Progenitor cell of endocrine pancreas (in vitro differentiated cells): ENCODE data around the gene EFNA2. TPM values are rescaled to one million over a fixed set of nuclear protein-coding genes. Genes with fewer than 3 reads are reported as not detected.
A peak's percentile ranks its signal among the peaks of the same experiment; 100 is the strongest.

Source experiments
- DNase-seq: peaks from one replicate; pipeline ENCODE4 v3.0.0; 2021; ENCODE audit warnings: low spot score; ENCODE audit not compliant: unreplicated experiment
- H3K27ac Mint-ChIP-seq: 2 replicates; pipeline ENCODE4 v1.8.0; 2021; ENCODE audit warnings: mild to moderate bottlenecking, moderate library complexity, mixed read lengths
- H3K27me3 Mint-ChIP-seq: 2 replicates; pipeline ENCODE4 v1.8.0; 2021; ENCODE audit warnings: mixed read lengths
- H3K36me3 Mint-ChIP-seq: 2 replicates; pipeline ENCODE4 v1.8.0; 2022; ENCODE audit warnings: mixed read lengths; ENCODE audit not compliant: insufficient read depth
- H3K4me1 Mint-ChIP-seq: 2 replicates; pipeline ENCODE4 v1.8.0; 2021; ENCODE audit warnings: low read depth, mixed read lengths
- H3K4me3 Mint-ChIP-seq: 2 replicates; pipeline ENCODE4 v1.8.0; 2021; ENCODE audit warnings: low read depth, mild to moderate bottlenecking, moderate library complexity, mixed read lengths
- H3K9me3 Mint-ChIP-seq: 2 replicates; pipeline ENCODE4 v1.8.0; 2021; ENCODE audit warnings: low read depth, mixed read lengths
- total RNA-seq: library from RNA; stranded (reverse); gene quantifications from 2 replicates; pipeline ENCODE4 v1.2.1, GENCODE V29; 2021
- TF ChIP-seq, protein P1 (sequence below): fragments of 200-600 bp; sonication (generic); IDR thresholded peaks from one replicate; pipeline ENCODE4 v1.5.0; 2021; ENCODE audit warnings: antibody characterized with exemption, mild to moderate bottlenecking; ENCODE audit not compliant: unreplicated experiment

Gene EFNA2
- total RNA-seq, 1 donor from 2014 or later, result 26.5 TPM

DNA sequence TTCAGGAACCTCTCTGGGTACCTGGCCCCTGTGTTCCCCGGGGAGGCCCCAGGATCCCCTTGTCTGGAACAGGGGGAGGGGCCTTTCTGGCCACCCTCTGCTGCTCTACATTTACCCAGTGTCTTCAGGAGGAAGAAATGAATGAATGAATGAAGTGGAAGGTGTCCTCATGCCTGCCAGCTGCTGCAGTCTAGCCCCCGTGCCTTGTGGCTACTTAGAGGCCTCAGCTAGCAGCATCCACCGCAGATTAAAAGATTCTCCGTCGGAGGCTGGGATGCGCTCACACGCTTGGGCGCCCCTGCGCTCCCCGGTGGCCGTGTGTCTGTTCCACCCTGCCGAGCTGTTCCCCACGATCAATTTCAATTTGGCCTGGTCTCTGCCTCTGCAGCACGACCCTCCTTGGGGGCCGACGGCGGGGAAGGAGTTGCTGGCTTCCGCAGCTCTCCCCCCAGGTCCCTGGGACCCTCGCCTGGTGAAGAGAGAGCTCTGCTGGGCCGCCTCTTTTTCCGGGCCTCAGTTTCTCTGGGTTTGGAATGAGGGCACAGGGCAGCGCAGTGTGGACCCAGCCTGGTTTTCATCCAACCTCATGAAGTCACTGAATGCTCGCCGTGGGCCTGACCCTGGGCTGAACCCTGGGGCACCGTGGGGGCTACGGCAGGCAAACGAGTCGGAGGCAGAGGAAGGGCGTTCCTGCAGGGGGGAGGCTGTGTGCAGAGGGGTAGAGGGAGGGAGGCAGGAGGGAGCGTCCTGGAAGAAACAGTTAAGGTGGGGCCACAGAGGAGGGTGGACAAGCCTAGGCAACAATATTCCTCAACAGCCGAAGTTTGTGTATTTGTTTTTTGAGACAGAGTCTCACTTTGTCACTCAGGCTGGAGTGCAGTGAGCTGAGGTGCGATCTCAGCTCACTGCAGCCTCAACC, 28.3 kb downstream of the EFNA2 start:
- Mint-ChIP-seq H3K4me1 (peaks cover 3% of the 10 kb centered on the region), H3K27ac (no peak overlapping the region), H3K4me3 (no peak overlapping the region), H3K9me3 (no peaks in the 10 kb centered on the region), H3K36me3 (no peaks in the 10 kb centered on the region), H3K27me3 (peaks cover 19% of the 10 kb centered on the region)
- TF ChIP-seq, protein P1, sequence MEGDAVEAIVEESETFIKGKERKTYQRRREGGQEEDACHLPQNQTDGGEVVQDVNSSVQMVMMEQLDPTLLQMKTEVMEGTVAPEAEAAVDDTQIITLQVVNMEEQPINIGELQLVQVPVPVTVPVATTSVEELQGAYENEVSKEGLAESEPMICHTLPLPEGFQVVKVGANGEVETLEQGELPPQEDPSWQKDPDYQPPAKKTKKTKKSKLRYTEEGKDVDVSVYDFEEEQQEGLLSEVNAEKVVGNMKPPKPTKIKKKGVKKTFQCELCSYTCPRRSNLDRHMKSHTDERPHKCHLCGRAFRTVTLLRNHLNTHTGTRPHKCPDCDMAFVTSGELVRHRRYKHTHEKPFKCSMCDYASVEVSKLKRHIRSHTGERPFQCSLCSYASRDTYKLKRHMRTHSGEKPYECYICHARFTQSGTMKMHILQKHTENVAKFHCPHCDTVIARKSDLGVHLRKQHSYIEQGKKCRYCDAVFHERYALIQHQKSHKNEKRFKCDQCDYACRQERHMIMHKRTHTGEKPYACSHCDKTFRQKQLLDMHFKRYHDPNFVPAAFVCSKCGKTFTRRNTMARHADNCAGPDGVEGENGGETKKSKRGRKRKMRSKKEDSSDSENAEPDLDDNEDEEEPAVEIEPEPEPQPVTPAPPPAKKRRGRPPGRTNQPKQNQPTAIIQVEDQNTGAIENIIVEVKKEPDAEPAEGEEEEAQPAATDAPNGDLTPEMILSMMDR, result no peak
- no peak for DNase-seq

DNA sequence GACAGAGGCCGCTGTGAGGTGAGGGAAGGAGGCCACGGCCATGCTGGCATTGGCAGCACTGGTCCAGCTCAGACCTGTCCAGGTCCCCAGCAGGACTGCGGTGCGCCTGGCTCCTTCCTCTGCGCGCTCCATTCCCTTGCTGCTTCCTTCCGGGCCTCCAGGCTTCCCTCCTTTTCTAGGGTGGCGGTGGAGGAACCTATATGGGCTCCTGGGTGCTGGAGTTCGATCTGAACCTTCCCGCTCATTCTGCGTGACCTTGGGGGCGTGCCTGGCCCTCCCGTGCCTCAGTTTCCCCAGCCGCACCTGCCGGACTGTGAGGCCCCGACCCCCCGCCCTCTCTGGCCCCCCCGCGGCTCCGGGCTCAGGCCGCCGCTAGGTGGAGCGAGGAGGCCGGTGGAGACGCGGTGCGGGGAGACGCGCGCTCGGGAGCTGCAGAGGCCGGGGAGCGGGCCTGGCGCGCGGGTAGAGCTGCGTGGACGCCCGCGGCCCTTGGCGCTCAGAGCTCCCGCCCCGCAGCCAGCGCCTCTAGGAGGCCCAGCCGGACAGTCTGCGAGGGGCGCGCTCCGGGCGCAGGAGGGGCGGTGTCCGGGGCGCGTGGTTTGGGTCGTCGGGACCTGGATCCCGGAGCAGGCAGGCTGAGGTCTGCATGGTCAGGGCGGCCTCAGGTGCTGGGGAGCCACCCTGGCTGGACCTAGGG, 29.9 kb downstream of the EFNA2 start:
- peak; percentile 33 for DNase-seq
- Mint-ChIP-seq H3K4me1 (peaks cover 3% of the 10 kb centered on the region), H3K4me3 (no peak overlapping the region), H3K36me3 (no peaks in the 10 kb centered on the region), H3K27me3 (peaks cover 19% of the 10 kb centered on the region), H3K9me3 (no peaks in the 10 kb centered on the region), H3K27ac (no peak overlapping the region)
- TF ChIP-seq, protein P1, result peak; percentile 59

DNA sequence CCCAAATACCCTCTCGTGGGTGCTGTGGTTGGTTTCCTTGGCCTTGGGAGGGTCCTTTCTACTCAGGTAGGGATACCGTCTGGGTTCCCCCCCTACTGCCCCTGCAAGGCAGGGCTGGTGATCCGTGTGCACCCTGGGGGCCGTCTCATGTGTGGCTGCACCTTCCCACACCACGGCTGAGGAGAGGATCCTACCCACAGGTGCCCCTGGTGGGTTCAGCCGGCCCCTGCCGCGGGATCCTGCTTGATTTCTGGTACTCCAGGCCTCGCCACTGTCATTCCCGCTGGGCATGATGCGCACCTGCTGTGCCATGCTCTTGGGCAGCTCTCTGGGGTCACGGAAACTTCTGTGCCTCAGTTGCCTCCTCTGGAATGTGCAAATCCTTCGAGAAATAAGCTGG, 30.8 kb downstream of the EFNA2 start:
- Mint-ChIP-seq H3K4me3 (no peak overlapping the region), H3K9me3 (no peaks in the 10 kb centered on the region), H3K27ac (no peak overlapping the region), H3K27me3 (peaks cover 19% of the 10 kb centered on the region), H3K36me3 (no peaks in the 10 kb centered on the region), H3K4me1 (peaks cover 3% of the 10 kb centered on the region)
- no peak for DNase-seq
- TF ChIP-seq, protein P1, result no peak

DNA sequence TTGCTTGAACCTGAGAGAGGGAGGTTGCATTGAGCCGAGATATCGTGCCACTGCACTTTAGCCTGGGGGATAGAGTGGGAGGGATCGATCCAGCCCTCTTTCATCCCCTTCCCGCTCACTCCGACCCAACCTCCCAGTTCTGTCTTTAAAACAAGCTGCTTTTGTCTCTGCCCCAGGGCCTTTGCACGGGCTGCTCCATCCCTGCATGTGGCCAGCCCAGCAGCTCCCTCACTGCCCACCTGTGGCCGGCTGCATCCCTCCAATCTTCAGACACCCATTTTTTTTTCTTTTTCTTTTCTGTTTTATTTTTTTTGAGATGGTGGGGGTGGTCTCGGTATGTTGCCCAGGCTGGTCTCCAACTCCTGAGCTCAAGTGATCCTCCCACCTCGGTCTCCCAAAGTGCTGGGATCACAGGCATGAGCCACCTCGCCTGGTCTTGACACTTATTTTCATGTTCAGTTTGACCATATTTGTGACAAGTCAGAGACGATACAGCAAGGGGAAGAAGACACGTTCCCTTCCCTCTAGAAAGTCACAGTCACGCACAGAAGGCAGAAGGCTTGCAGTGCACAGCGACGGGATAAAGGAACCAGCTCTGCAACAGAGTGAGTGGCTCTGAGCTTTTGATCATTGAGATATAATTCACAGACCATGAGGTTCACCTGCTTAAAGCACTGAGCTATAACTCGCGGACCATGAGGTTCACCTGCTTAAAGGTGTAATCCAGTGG, 31.8 kb downstream of the EFNA2 start:
- no peaks in the 10 kb centered on the region for H3K9me3 Mint-ChIP-seq
- H3K27me3 Mint-ChIP-seq, result peaks cover 21% of the 10 kb centered on the region
- H3K4me1 Mint-ChIP-seq, result peaks cover 3% of the 10 kb centered on the region
- TF ChIP-seq, protein P1, result no peak
- DNase-seq, result no peak
- no peaks in the 10 kb centered on the region for H3K36me3 Mint-ChIP-seq
- H3K27ac Mint-ChIP-seq, result no peak overlapping the region
- no peak overlapping the region for H3K4me3 Mint-ChIP-seq
